HEK293 (cell line): ENCODE data around the gene UGGT1.

Experiments
- IKZF3 ChIP-seq: fragments of 450-650 bp; IDR thresholded peaks from 2 replicates; pipeline ENCODE4 v1.5.0; 2018; ENCODE audit warnings: missing biosample characterization, mild to moderate bottlenecking, missing genetic modification characterization, moderate library complexity
- OSR2 ChIP-seq: fragments of 450-650 bp; formaldehyde crosslinking; IDR thresholded peaks from 2 replicates; pipeline ENCODE4 v1.5.1; 2016; ENCODE audit warnings: missing biosample characterization, missing genetic modification characterization
- REPIN1 ChIP-seq: fragments of 450-650 bp; formaldehyde crosslinking; IDR thresholded peaks from 2 replicates; pipeline ENCODE4 v1.5.1; 2017; ENCODE audit warnings: missing biosample characterization, missing genetic modification characterization, low read depth
- ZFP69B ChIP-seq: fragments of 450-650 bp; formaldehyde crosslinking; IDR thresholded peaks from 2 replicates; pipeline ENCODE4 v1.5.1; 2016; ENCODE audit warnings: missing biosample characterization, missing genetic modification characterization
- ZNF138 ChIP-seq: fragments of 450-650 bp; formaldehyde crosslinking; IDR thresholded peaks from 2 replicates; pipeline ENCODE4 v1.5.1; 2016; ENCODE audit warnings: missing biosample characterization, missing genetic modification characterization, borderline replicate concordance
- ZNF214 ChIP-seq: fragments of 450-650 bp; formaldehyde crosslinking; IDR thresholded peaks from 2 replicates; pipeline ENCODE4 v1.5.1; 2017; ENCODE audit warnings: missing biosample characterization, mild to moderate bottlenecking, missing genetic modification characterization, borderline replicate concordance
- ZNF274 ChIP-seq, 2 experiments: fragments of 200-500 bp in 1 of 2; fragments of 450-650 bp in 1 of 2; sonication (Bioruptor generic) in 1 of 2; formaldehyde crosslinking in 1 of 2; IDR thresholded peaks; 2 replicates each; pipeline versions ENCODE4 v1.5.1 to v1.6.1; 2014 to 2016; ENCODE audit warnings: borderline replicate concordance in 1 of 2, inconsistent platforms in 1 of 2, low read length in 1 of 2, missing biosample characterization in 1 of 2, missing genetic modification characterization in 1 of 2
- ZNF544 ChIP-seq: fragments of 450-650 bp; formaldehyde crosslinking; IDR thresholded peaks from 2 replicates; pipeline ENCODE4 v1.5.0; 2017; ENCODE audit warnings: missing biosample characterization, missing genetic modification characterization
- ZNF624 ChIP-seq: fragments of 450-650 bp; formaldehyde crosslinking; IDR thresholded peaks from 2 replicates; pipeline ENCODE4 v1.5.1; 2017; ENCODE audit warnings: missing biosample characterization, missing genetic modification characterization
- ZNF747 ChIP-seq: fragments of 450-650 bp; formaldehyde crosslinking; IDR thresholded peaks from 2 replicates; pipeline ENCODE4 v1.5.1; 2016; ENCODE audit warnings: missing biosample characterization, missing genetic modification characterization
- ZSCAN16 ChIP-seq: fragments of 450-650 bp; formaldehyde crosslinking; IDR thresholded peaks from 2 replicates; pipeline ENCODE4 v1.5.1; 2016; ENCODE audit warnings: missing biosample characterization, missing genetic modification characterization
- TF ChIP-seq, protein P1 (sequence below): fragments of 450-650 bp; formaldehyde crosslinking; IDR thresholded peaks from 2 replicates; pipeline ENCODE4 v1.5.1; 2016; ENCODE audit warnings: missing biosample characterization, missing genetic modification characterization
- TF ChIP-seq, protein P2 (sequence below): fragments of 450-650 bp; formaldehyde crosslinking; IDR thresholded peaks from 2 replicates; pipeline ENCODE4 v1.5.1; 2016; ENCODE audit warnings: missing biosample characterization, missing genetic modification characterization
- TF ChIP-seq, protein P3 (sequence below): fragments of 450-650 bp; formaldehyde crosslinking; IDR thresholded peaks from 2 replicates; pipeline ENCODE4 v1.5.1; 2016; ENCODE audit warnings: missing biosample characterization, missing genetic modification characterization, low read depth

DNA sequence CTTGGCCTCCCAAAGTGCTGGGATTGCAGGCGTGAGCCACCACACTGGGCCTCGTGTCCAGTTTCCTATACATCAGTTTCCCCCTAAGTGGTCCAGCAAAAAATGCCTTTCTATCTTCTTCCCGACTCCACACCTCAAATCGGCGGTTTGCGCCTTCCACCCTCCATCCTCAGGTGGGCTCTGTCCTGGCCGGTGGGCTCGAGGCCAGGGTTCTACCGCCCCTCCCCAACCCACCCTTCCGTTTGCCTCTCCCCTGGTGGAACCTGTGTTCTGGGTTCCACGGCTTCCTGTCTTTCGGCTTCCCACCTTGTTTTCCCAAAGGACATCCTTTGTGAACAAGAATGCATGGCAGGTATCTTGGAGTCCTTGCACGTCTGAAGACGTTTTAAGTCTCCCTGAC lies 123.3 kb downstream of the UGGT1 start:
- TF ChIP-seq ZSCAN16 (tag by site-specific recombination) = no peak
- no peak for TF ChIP-seq ZNF274 (IDR thresholded peaks at IDR 0.05; ENCODE audit: low read length)
- no peak for TF ChIP-seq ZNF274 (tag by site-specific recombination; IDR thresholded peaks at IDR 0.05; ENCODE audit: borderline replicate concordance)
- TF ChIP-seq ZNF138 = no peak
- TF ChIP-seq ZNF624 = no peak
- TF ChIP-seq IKZF3 (tag by site-specific recombination) = no peak
- TF ChIP-seq ZNF214 (tag by site-specific recombination) = no peak
- TF ChIP-seq OSR2 (tag by site-specific recombination) = no peak
- TF ChIP-seq ZNF747 = no peak
- TF ChIP-seq, protein P1, sequence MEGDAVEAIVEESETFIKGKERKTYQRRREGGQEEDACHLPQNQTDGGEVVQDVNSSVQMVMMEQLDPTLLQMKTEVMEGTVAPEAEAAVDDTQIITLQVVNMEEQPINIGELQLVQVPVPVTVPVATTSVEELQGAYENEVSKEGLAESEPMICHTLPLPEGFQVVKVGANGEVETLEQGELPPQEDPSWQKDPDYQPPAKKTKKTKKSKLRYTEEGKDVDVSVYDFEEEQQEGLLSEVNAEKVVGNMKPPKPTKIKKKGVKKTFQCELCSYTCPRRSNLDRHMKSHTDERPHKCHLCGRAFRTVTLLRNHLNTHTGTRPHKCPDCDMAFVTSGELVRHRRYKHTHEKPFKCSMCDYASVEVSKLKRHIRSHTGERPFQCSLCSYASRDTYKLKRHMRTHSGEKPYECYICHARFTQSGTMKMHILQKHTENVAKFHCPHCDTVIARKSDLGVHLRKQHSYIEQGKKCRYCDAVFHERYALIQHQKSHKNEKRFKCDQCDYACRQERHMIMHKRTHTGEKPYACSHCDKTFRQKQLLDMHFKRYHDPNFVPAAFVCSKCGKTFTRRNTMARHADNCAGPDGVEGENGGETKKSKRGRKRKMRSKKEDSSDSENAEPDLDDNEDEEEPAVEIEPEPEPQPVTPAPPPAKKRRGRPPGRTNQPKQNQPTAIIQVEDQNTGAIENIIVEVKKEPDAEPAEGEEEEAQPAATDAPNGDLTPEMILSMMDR = no peak
- TF ChIP-seq ZNF544 = no peak
- no peak for TF ChIP-seq REPIN1 (tag by site-specific recombination)
- TF ChIP-seq ZFP69B (tag by site-specific recombination) = no peak
- TF ChIP-seq, protein P2, sequence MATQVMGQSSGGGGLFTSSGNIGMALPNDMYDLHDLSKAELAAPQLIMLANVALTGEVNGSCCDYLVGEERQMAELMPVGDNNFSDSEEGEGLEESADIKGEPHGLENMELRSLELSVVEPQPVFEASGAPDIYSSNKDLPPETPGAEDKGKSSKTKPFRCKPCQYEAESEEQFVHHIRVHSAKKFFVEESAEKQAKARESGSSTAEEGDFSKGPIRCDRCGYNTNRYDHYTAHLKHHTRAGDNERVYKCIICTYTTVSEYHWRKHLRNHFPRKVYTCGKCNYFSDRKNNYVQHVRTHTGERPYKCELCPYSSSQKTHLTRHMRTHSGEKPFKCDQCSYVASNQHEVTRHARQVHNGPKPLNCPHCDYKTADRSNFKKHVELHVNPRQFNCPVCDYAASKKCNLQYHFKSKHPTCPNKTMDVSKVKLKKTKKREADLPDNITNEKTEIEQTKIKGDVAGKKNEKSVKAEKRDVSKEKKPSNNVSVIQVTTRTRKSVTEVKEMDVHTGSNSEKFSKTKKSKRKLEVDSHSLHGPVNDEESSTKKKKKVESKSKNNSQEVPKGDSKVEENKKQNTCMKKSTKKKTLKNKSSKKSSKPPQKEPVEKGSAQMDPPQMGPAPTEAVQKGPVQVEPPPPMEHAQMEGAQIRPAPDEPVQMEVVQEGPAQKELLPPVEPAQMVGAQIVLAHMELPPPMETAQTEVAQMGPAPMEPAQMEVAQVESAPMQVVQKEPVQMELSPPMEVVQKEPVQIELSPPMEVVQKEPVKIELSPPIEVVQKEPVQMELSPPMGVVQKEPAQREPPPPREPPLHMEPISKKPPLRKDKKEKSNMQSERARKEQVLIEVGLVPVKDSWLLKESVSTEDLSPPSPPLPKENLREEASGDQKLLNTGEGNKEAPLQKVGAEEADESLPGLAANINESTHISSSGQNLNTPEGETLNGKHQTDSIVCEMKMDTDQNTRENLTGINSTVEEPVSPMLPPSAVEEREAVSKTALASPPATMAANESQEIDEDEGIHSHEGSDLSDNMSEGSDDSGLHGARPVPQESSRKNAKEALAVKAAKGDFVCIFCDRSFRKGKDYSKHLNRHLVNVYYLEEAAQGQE = no peak
- TF ChIP-seq, protein P3, sequence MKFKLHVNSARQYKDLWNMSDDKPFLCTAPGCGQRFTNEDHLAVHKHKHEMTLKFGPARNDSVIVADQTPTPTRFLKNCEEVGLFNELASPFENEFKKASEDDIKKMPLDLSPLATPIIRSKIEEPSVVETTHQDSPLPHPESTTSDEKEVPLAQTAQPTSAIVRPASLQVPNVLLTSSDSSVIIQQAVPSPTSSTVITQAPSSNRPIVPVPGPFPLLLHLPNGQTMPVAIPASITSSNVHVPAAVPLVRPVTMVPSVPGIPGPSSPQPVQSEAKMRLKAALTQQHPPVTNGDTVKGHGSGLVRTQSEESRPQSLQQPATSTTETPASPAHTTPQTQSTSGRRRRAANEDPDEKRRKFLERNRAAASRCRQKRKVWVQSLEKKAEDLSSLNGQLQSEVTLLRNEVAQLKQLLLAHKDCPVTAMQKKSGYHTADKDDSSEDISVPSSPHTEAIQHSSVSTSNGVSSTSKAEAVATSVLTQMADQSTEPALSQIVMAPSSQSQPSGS = no peak
